ENCODE data around the gene ALDH1B1. TPM values are rescaled to one million over a fixed set of nuclear protein-coding genes. Genes with fewer than 3 reads are reported as not detected.

Gene ALDH1B1
- total and polyA plus RNA-seq, 2 donors = 51.0 to 239 TPM

DNA sequence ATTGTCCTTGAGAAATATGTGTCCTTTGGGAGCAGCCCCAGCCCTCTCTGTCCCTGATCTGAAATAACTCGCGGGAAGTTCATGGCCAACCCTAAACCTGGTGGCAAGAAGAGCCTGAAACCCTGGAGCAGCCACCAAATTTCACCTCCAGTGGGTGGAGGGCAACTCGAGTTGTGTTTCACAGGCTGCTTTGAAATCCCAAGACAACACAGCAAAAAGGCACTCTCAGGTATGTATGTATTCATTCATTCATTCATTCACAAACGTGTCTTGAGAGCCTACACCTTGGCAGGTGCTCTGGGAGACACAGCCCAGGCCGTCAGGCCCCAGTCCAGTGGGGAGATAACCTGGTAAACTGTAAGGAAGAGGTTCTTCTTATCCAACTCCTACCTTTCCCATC, 35.7 kb upstream of the ALDH1B1 start:
- DNase-seq (ENCODE audit: extremely low spot score) = no peak
- Histone ChIP-seq H3K36me3 (ENCODE audit: insufficient read depth) (no peaks in the 10 kb centered on the region), H3K4me1 (ENCODE audit: insufficient read depth) (no peaks in the 10 kb centered on the region), H3K27ac (ENCODE audit: low read depth) (no peak overlapping the region), H3K4me3 (ENCODE audit: low read depth, low read length) (no peak overlapping the region)
- 84% methylated on average over 5 of the region's 5 CpGs for WGBS

GRCh38 chr9:38357350-38358114, 35.0 kb upstream of the ALDH1B1 start:
- no peak overlapping the region for H3K27ac ChIP-seq (ENCODE audit: low read depth)
- DNase-seq (ENCODE audit: extremely low spot score) = no peak
- H3K4me3 ChIP-seq (ENCODE audit: low read depth, low read length) = no peak overlapping the region
- WGBS = 70% methylated on average over 5 of the region's 5 CpGs
- no peaks in the 10 kb centered on the region for H3K36me3 ChIP-seq (ENCODE audit: insufficient read depth)
- no peaks in the 10 kb centered on the region for H3K4me1 ChIP-seq (ENCODE audit: insufficient read depth)

- no peak overlapping the region for H3K27ac ChIP-seq (ENCODE audit: low read depth)
- 83% methylated on average over 9 of the region's 9 CpGs for WGBS
- no peak for DNase-seq (ENCODE audit: extremely low spot score)
Measured at GRCh38 chr9:38358390-38359296, 33.9 kb upstream of the ALDH1B1 start.

GRCh38 chr9:38359297-38359653, 33.2 kb upstream of the ALDH1B1 start:
- Histone ChIP-seq H3K4me3 (ENCODE audit: low read depth, low read length) (no peak overlapping the region), H3K4me1 (ENCODE audit: insufficient read depth) (no peaks in the 10 kb centered on the region), H3K36me3 (ENCODE audit: insufficient read depth) (no peaks in the 10 kb centered on the region), H3K27ac (ENCODE audit: low read depth) (no peak overlapping the region)
- no peak for DNase-seq (ENCODE audit: extremely low spot score)
- WGBS = 86% methylated on average over 6 of the region's 6 CpGs

More at GRCh38 chr9:38358390-38359296, 33.9 kb upstream of the ALDH1B1 start:
- Histone ChIP-seq H3K4me3 (ENCODE audit: low read depth, low read length) (no peak overlapping the region), H3K4me1 (ENCODE audit: insufficient read depth) (no peaks in the 10 kb centered on the region), H3K36me3 (ENCODE audit: insufficient read depth) (no peaks in the 10 kb centered on the region)

GRCh38 chr9:38359689-38360385, 32.7 kb upstream of the ALDH1B1 start:
- no peak overlapping the region for H3K27ac ChIP-seq (ENCODE audit: low read depth)
- H3K4me1 ChIP-seq (ENCODE audit: insufficient read depth) = no peaks in the 10 kb centered on the region
- no peak overlapping the region for H3K4me3 ChIP-seq (ENCODE audit: low read depth, low read length)
- WGBS = 70% methylated on average over 5 of the region's 5 CpGs
- DNase-seq (ENCODE audit: extremely low spot score) = no peak
- no peaks in the 10 kb centered on the region for H3K36me3 ChIP-seq (ENCODE audit: insufficient read depth)

DNA sequence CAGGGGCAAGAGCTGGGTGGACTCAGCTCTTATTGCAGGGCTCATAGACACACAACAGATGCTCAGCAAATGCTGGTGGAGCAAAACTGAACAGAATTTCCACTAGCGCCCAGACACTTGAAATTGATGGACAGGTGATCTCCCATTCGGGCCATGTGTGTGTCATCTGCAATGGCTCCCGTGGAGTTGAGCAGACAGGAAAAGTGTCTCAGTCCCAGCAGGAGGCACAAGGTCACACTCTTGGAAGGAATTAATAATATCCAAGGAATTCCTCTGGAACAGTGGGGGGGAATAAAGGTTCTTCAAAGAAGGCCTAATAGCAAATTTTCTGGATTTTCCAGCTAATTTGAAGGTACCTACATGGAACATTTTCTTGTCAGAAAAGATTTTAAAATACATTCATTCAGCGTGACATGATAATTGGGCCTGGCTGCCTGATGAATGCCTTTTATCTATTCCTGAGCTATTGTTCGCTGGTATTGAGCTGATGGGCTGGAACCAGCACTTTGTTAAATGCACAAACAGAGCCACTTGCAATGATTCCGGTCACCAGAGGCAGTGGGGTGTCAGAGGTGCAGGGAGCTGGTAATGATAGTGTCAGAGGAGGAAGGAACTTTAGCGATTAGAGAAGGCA, 31.5 kb upstream of the ALDH1B1 start:
- Histone ChIP-seq H3K4me3 (ENCODE audit: low read depth, low read length) (no peak overlapping the region), H3K27ac (ENCODE audit: low read depth) (no peak overlapping the region), H3K36me3 (ENCODE audit: insufficient read depth) (no peaks in the 10 kb centered on the region), H3K4me1 (ENCODE audit: insufficient read depth) (no peaks in the 10 kb centered on the region)
- 80% methylated on average over 7 of the region's 7 CpGs for WGBS
- DNase-seq (ENCODE audit: extremely low spot score) = no peak

DNA sequence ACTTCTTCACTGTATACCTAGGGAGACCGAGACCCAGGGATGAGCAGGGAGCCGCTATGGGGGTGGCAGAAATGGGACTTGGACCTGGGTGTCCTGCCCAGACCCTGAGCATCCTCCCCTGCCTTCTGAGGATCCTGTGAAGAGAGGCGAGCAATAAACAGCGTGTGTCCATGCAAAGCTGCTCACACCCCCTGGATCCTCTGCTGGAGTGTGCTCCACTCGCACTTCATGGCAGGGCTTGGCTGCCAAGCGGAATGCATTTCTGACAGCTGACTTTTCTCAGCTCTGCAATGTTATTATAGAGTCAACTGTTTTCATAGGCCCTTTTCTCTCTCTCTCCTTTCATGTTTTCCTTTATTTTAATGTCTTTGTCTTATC, 31.0 kb upstream of the ALDH1B1 start:
- Histone ChIP-seq H3K36me3 (ENCODE audit: insufficient read depth) (no peaks in the 10 kb centered on the region), H3K27ac (ENCODE audit: low read depth) (no peak overlapping the region), H3K4me3 (ENCODE audit: low read depth, low read length) (no peak overlapping the region), H3K4me1 (ENCODE audit: insufficient read depth) (no peaks in the 10 kb centered on the region)
- no peak for DNase-seq (ENCODE audit: extremely low spot score)
- WGBS = 57% methylated on average over 6 of the region's 6 CpGs

GRCh38 chr9:38362852-38363588, 29.5 kb upstream of the ALDH1B1 start:
- no peak overlapping the region for H3K27ac ChIP-seq (ENCODE audit: low read depth)
- no peaks in the 10 kb centered on the region for H3K36me3 ChIP-seq (ENCODE audit: insufficient read depth)
- no peaks in the 10 kb centered on the region for H3K4me1 ChIP-seq (ENCODE audit: insufficient read depth)
- no peak for DNase-seq (ENCODE audit: extremely low spot score)
- 35% methylated on average over 21 of the region's 21 CpGs for WGBS
- H3K4me3 ChIP-seq (ENCODE audit: low read depth, low read length) = no peak overlapping the region

- no peak overlapping the region for H3K4me3 ChIP-seq (ENCODE audit: low read depth, low read length)
- 77% methylated on average over 5 of the region's 5 CpGs for WGBS
- no peaks in the 10 kb centered on the region for H3K36me3 ChIP-seq (ENCODE audit: insufficient read depth)
- H3K27ac ChIP-seq (ENCODE audit: low read depth) = no peak overlapping the region
- H3K4me1 ChIP-seq (ENCODE audit: insufficient read depth) = no peaks in the 10 kb centered on the region
- DNase-seq (ENCODE audit: extremely low spot score) = no peak
Measured at GRCh38 chr9:38363589-38363925, 28.9 kb upstream of the ALDH1B1 start.

- Histone ChIP-seq H3K27ac (ENCODE audit: low read depth) (no peak overlapping the region), H3K4me3 (ENCODE audit: low read depth, low read length) (no peak overlapping the region), H3K36me3 (ENCODE audit: insufficient read depth) (no peaks in the 10 kb centered on the region), H3K4me1 (ENCODE audit: insufficient read depth) (no peaks in the 10 kb centered on the region)
- no peak for DNase-seq (ENCODE audit: extremely low spot score)
Measured at GRCh38 chr9:38367898-38368297, 24.6 kb upstream of the ALDH1B1 start.

- 76% methylated on average over 2 of the region's 2 CpGs for WGBS
Measured at GRCh38 chr9:38368731-38369130, 23.8 kb upstream of the ALDH1B1 start.

DNA sequence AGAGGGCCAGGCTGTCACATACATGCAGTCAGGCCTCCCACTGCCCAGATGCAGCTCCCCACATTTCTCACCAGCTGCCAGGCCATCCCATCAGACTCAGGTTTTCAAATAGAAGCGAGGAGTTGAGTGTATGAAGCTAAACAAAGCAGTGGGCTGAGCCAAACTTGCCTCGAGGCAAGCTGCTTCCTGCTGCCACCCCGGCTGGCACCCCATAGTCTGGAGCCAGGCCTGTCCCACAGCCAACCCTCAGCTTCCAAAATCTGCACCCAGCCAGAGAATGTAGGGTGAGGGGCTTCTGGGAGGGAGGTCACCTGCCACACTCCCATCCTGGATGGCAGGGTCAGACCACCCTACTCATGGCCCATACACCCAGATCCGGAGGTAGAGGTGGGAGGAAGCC, 22.3 kb upstream of the ALDH1B1 start:
- H3K4me3 ChIP-seq (ENCODE audit: low read depth, low read length) = no peak overlapping the region
- 68% methylated on average over 4 of the region's 4 CpGs for WGBS
- no peak for DNase-seq (ENCODE audit: extremely low spot score)
- no peak overlapping the region for H3K27ac ChIP-seq (ENCODE audit: low read depth)
- no peaks in the 10 kb centered on the region for H3K4me1 ChIP-seq (ENCODE audit: insufficient read depth)
- H3K36me3 ChIP-seq (ENCODE audit: insufficient read depth) = no peaks in the 10 kb centered on the region

More at GRCh38 chr9:38368731-38369130, 23.8 kb upstream of the ALDH1B1 start:
- Histone ChIP-seq H3K4me1 (ENCODE audit: insufficient read depth) (no peaks in the 10 kb centered on the region), H3K27ac (ENCODE audit: low read depth) (no peak overlapping the region), H3K36me3 (ENCODE audit: insufficient read depth) (no peaks in the 10 kb centered on the region), H3K4me3 (ENCODE audit: low read depth, low read length) (no peak overlapping the region)
- no peak for DNase-seq (ENCODE audit: extremely low spot score)

- 93% methylated on average over 2 of the region's 2 CpGs for WGBS
- no peak overlapping the region for H3K4me3 ChIP-seq (ENCODE audit: low read depth, low read length)
- H3K4me1 ChIP-seq (ENCODE audit: insufficient read depth) = no peaks in the 10 kb centered on the region
- H3K36me3 ChIP-seq (ENCODE audit: insufficient read depth) = no peaks in the 10 kb centered on the region
- DNase-seq (ENCODE audit: extremely low spot score) = no peak
- no peak overlapping the region for H3K27ac ChIP-seq (ENCODE audit: low read depth)
Measured at GRCh38 chr9:38371495-38371894, 21.0 kb upstream of the ALDH1B1 start.

Measured in urinary bladder (tissue), 4 donors.